Endodermal cell (in vitro differentiated cells): Measurements from ENCODE around the gene SPRED2. TPM values are rescaled to one million over a fixed set of nuclear protein-coding genes. Genes with fewer than 3 reads are reported as not detected.

Experiments used
- DNase-seq: peaks from one replicate; pipeline ENCODE4 v3.0.0-alpha.2; 2017
- H3K27ac ChIP-seq: 2 replicates; pipeline ENCODE4 v1.5.1; 2013; ENCODE audit warnings: mild to moderate bottlenecking, low read depth, low read length, moderate library complexity
- H3K27me3 ChIP-seq: 2 replicates; pipeline ENCODE4 v1.6.1; 2013; ENCODE audit warnings: mild to moderate bottlenecking, low read length, moderate library complexity; ENCODE audit not compliant: insufficient read depth, control insufficient read depth, poor library complexity, severe bottlenecking
- H3K36me3 ChIP-seq: 2 replicates; pipeline ENCODE4 v1.7.0; 2013; ENCODE audit warnings: mild to moderate bottlenecking, low read length, moderate library complexity; ENCODE audit not compliant: control insufficient read depth, insufficient read depth
- H3K4me1 ChIP-seq: one replicate; pipeline ENCODE4 v1.7.0; 2013; ENCODE audit warnings: low read length; ENCODE audit not compliant: control insufficient read depth, insufficient read depth
- H3K4me3 ChIP-seq: 2 replicates; pipeline ENCODE4 v1.5.1; 2013; ENCODE audit warnings: mild to moderate bottlenecking, low read length, moderate library complexity
- H3K9ac ChIP-seq: 2 replicates; pipeline ENCODE4 v1.6.1; 2013; ENCODE audit warnings: mild to moderate bottlenecking, low read length, moderate library complexity; ENCODE audit not compliant: poor library complexity, severe bottlenecking; ENCODE audit errors: extremely low read depth
- H3K9me3 ChIP-seq: 2 replicates; pipeline ENCODE4 v1.6.1; 2013; ENCODE audit warnings: mild to moderate bottlenecking, low read length, moderate library complexity; ENCODE audit not compliant: control insufficient read depth
- H3K27ac Mint-ChIP-seq: 2 replicates; pipeline ENCODE4 v1.8.0; 2020; ENCODE audit warnings: mixed read lengths
- H3K27me3 Mint-ChIP-seq: 2 replicates; pipeline ENCODE4 v1.8.0; 2021; ENCODE audit warnings: mild to moderate bottlenecking, mixed read lengths; ENCODE audit not compliant: insufficient read depth
- H3K36me3 Mint-ChIP-seq: 2 replicates; pipeline ENCODE4 v1.8.0; 2020; ENCODE audit warnings: low read depth, mixed read lengths
- H3K4me1 Mint-ChIP-seq: 2 replicates; pipeline ENCODE4 v1.8.0; 2020; ENCODE audit warnings: mixed read lengths
- H3K4me3 Mint-ChIP-seq: 2 replicates; pipeline ENCODE4 v1.8.0; 2020; ENCODE audit warnings: mild to moderate bottlenecking, moderate library complexity, mixed read lengths
- H3K9me3 Mint-ChIP-seq: 2 replicates; pipeline ENCODE4 v1.8.0; 2020; ENCODE audit warnings: mild to moderate bottlenecking, mixed read lengths
- CTCF ChIP-seq: fragments of 200-600 bp; sonication (generic); conservative IDR thresholded peaks from 2 replicates; pipeline ENCODE4 v1.5.0; 2021; ENCODE audit warnings: antibody characterized with exemption, mild to moderate bottlenecking
- WGBS, 2 experiments: methylation state at CpG; one replicate each; pipeline versions ENCODE4 v1.1.5 to v1.1.7; 2013; ENCODE audit warnings: missing lambda C conversion rate in 2 of 2, mixed read lengths in 1 of 2; ENCODE audit not compliant: insufficient coverage in 1 of 2, insufficient read length in 1 of 2; 5-methylcytosine and 5-hydroxymethylcytosine counted together
- total RNA-seq, 2 donors: library from RNA; stranded (reverse); fragmentation: NEBNext Ultra II Directional in 1 of 2; extraction: Animal tissue kit (Norgen Biotek cat#: 25700) in 1 of 2; gene quantifications; 2 replicates in 1 of 2; 3 replicates in 1 of 2; pipeline ENCODE4 v1.2.1, GENCODE V29; 2021

The SPRED2 gene
- total RNA-seq, 2 donors from 2014 or later, result 60.3 to 70.1 TPM

- Mint-ChIP-seq H3K27me3 (no peaks in the 10 kb centered on the region), H3K36me3 (peaks cover 38% of the 10 kb centered on the region), H3K4me3 (no peak overlapping the region), H3K4me1 (peaks cover 13% of the 10 kb centered on the region), H3K27ac (no peak overlapping the region), H3K9me3 (peaks cover 7% of the 10 kb centered on the region)
- WGBS, 2 experiments, result 78 to 86% methylated on average over 7 to 15 of the region's 15 CpGs
- H3K36me3 ChIP-seq, result peaks cover 40% of the 10 kb centered on the region
- no peak overlapping the region for H3K4me3 ChIP-seq
- H3K27me3 ChIP-seq, result no peaks in the 10 kb centered on the region
- no peak for TF ChIP-seq CTCF
- no peak overlapping the region for H3K27ac ChIP-seq
- H3K4me1 ChIP-seq, result peaks cover 4% of the 10 kb centered on the region
- no peak overlapping the region for H3K9ac ChIP-seq
- peaks cover 13% of the 10 kb centered on the region for H3K9me3 ChIP-seq
- no peak for DNase-seq
Observed at GRCh38 chr2:65344689-65345088, 87.7 kb downstream of the SPRED2 start.

GRCh38 chr2:65344182-65344581, 88.2 kb downstream of the SPRED2 start:
- no peak overlapping the region for H3K4me3 Mint-ChIP-seq
- no peak for DNase-seq
- H3K4me1 Mint-ChIP-seq, result peaks cover 8% of the 10 kb centered on the region
- H3K27me3 ChIP-seq, result no peaks in the 10 kb centered on the region
- no peak overlapping the region for H3K4me3 ChIP-seq
- H3K27me3 Mint-ChIP-seq, result no peaks in the 10 kb centered on the region
- TF ChIP-seq CTCF, result no peak
- no peak overlapping the region for H3K27ac Mint-ChIP-seq
- peaks cover 42% of the 10 kb centered on the region for H3K36me3 ChIP-seq
- H3K36me3 Mint-ChIP-seq, result peaks cover 40% of the 10 kb centered on the region
- no peak overlapping the region for H3K27ac ChIP-seq
- H3K9ac ChIP-seq, result no peak overlapping the region
- 90 to 95% methylated on average over 4 of the region's 4 CpGs for WGBS, 2 experiments
- peaks cover 14% of the 10 kb centered on the region for H3K9me3 ChIP-seq
- H3K4me1 ChIP-seq, result no peaks in the 10 kb centered on the region
- peaks cover 7% of the 10 kb centered on the region for H3K9me3 Mint-ChIP-seq

- H3K4me1 ChIP-seq, result no peaks in the 10 kb centered on the region
Observed at GRCh38 chr2:65343386-65343785, 89.0 kb downstream of the SPRED2 start.

More at GRCh38 chr2:65343386-65343785, 89.0 kb downstream of the SPRED2 start:
- peaks cover 40% of the 10 kb centered on the region for H3K36me3 Mint-ChIP-seq
- TF ChIP-seq CTCF, result no peak
- Histone ChIP-seq H3K27ac (no peak overlapping the region), H3K4me3 (no peak overlapping the region), H3K9me3 (peaks cover 14% of the 10 kb centered on the region), H3K27me3 (no peaks in the 10 kb centered on the region), H3K36me3 (peaks cover 42% of the 10 kb centered on the region), H3K9ac (no peak overlapping the region)
- H3K4me3 Mint-ChIP-seq, result no peak overlapping the region
- no peaks in the 10 kb centered on the region for H3K27me3 Mint-ChIP-seq
- no peak for DNase-seq
- peaks cover 7% of the 10 kb centered on the region for H3K9me3 Mint-ChIP-seq
- H3K27ac Mint-ChIP-seq, result no peak overlapping the region
- peaks cover 8% of the 10 kb centered on the region for H3K4me1 Mint-ChIP-seq
